Endothelial cell of umbilical vein (primary cell): ENCODE results near the gene VANGL1. TPM values are rescaled to one million over a fixed set of nuclear protein-coding genes. Genes with fewer than 3 reads are reported as not detected.

ENCODE experiments used
- BruUV-seq: library from RNA; stranded (reverse); fragments of 400-500 nt; replicated peaks from 2 replicates; lab custom pipeline; 2021; lab: Mats Ljungman, UMichigan
- CTCF ChIA-PET: fragments of 300-600, 350-600 bp; sonication (Branson Sonifier 250); formaldehyde crosslinking; loops from one replicate; lab custom pipeline; 2021; ENCODE audit warnings: antibody characterized with exemption, inconsistent platforms; lab: Charles Lee
- POLR2A ChIA-PET: fragments of 300-600, 350-600 bp; sonication (Branson Sonifier 250); formaldehyde crosslinking; loops from one replicate; lab custom pipeline; 2021; ENCODE audit warnings: antibody characterized with exemption, inconsistent platforms; lab: Charles Lee
- DNase-seq: peaks from one replicate; pipeline ENCODE4 v3.0.0-alpha.2; 2011; ENCODE audit warnings: low read depth, low spot score
- FAIRE-seq: peaks from 2 replicates; lab custom pipeline; 2011; peaks lifted over from hg19 to GRCh38; lab: Jason Lieb, UNC
- H2AFZ ChIP-seq: 2 replicates; pipeline ENCODE4 v1.6.0; 2012; ENCODE audit warnings: low read depth, low read length, control low read depth, inconsistent platforms
- H3K27ac ChIP-seq: 2 replicates; pipeline ENCODE4 v1.5.1; 2011; ENCODE audit warnings: low read depth, mild to moderate bottlenecking, control low read depth, low read length, moderate library complexity; ENCODE audit not compliant: insufficient read depth
- H3K27me3 ChIP-seq, 2 experiments: 2 replicates each; pipeline versions ENCODE4 v1.6.0 to v1.6.1; 2011; ENCODE audit warnings: low read length in 2 of 2, mixed read lengths in 1 of 2; ENCODE audit not compliant: control insufficient read depth in 2 of 2, insufficient read depth in 2 of 2
- H3K36me3 ChIP-seq, 2 experiments: 2 replicates in 1 of 2; 3 replicates in 1 of 2; pipeline ENCODE4 v1.5.1; 2011; ENCODE audit warnings: low read length in 2 of 2, mild to moderate bottlenecking in 1 of 2, moderate library complexity in 1 of 2; ENCODE audit not compliant: control insufficient read depth in 2 of 2, insufficient read depth in 2 of 2; ENCODE audit errors: extremely low read depth in 1 of 2
- H3K4me1 ChIP-seq: 3 replicates; pipeline ENCODE4 v1.5.1; 2011; ENCODE audit warnings: mild to moderate bottlenecking, low read length; ENCODE audit not compliant: control insufficient read depth, insufficient read depth; ENCODE audit errors: extremely low read depth
- H3K4me2 ChIP-seq: 2 replicates; pipeline ENCODE4 v1.6.1; 2011; ENCODE audit warnings: low read length, control low read depth, mixed read lengths; ENCODE audit not compliant: insufficient read depth
- H3K4me3 ChIP-seq, 3 experiments: fragments of 200-600 bp in 1 of 3; sonication (generic), shearing (Covaris generic) in 1 of 3; replicated peaks in 1 of 3; 2 replicates each; pipeline ENCODE4 v1.5.1; 2011 to 2016; ENCODE audit warnings: control low read depth in 3 of 3, low read length in 3 of 3, mild to moderate bottlenecking in 2 of 3, inconsistent platforms in 1 of 3, low read depth in 1 of 3, moderate library complexity in 1 of 3; ENCODE audit not compliant: insufficient read depth in 1 of 3
- H3K79me2 ChIP-seq: 2 replicates; pipeline ENCODE4 v1.6.0; 2012; ENCODE audit warnings: low read length, inconsistent platforms; ENCODE audit not compliant: control insufficient read depth, insufficient read depth
- H3K9ac ChIP-seq: replicated peaks from 2 replicates; pipeline ENCODE3; 2011; ENCODE audit warnings: low read length, control low read depth; ENCODE audit not compliant: insufficient read depth; ENCODE audit errors: extremely low read depth
- H3K9me1 ChIP-seq: replicated peaks from 3 replicates; pipeline ENCODE4 v1.6.0; 2011; ENCODE audit warnings: mild to moderate bottlenecking, low read length; ENCODE audit not compliant: control insufficient read depth, insufficient read depth; ENCODE audit errors: extremely low read depth
- H3K9me3 ChIP-seq: replicated peaks from 2 replicates; pipeline ENCODE4 v1.5.1; 2012; ENCODE audit warnings: low read length, inconsistent platforms; ENCODE audit not compliant: control insufficient read depth, insufficient read depth
- H4K20me1 ChIP-seq: replicated peaks from 2 replicates; pipeline ENCODE3; 2011; ENCODE audit warnings: mild to moderate bottlenecking, low read length; ENCODE audit not compliant: control insufficient read depth, insufficient read depth; ENCODE audit errors: extremely low read depth
- EZH2 ChIP-seq: IDR thresholded peaks from 2 replicates; pipeline ENCODE4 v1.6.1; 2012; ENCODE audit warnings: borderline replicate concordance, low read depth, mild to moderate bottlenecking, moderate library complexity, low read length, inconsistent platforms; ENCODE audit not compliant: severe bottlenecking
- FOS ChIP-seq: IDR thresholded peaks from 2 replicates; pipeline ENCODE4 v1.6.1; 2011; ENCODE audit warnings: mild to moderate bottlenecking, low read length, moderate library complexity, borderline replicate concordance; ENCODE audit not compliant: insufficient read depth
- GATA2 ChIP-seq: IDR thresholded peaks from 2 replicates; pipeline ENCODE4 v1.7.0; 2011; ENCODE audit warnings: low read depth, mild to moderate bottlenecking, moderate library complexity, mixed read lengths, low read length; ENCODE audit not compliant: insufficient read length, insufficient read depth
- JUN ChIP-seq: IDR thresholded peaks from 2 replicates; pipeline ENCODE4 v1.6.1; 2011; ENCODE audit warnings: borderline replicate concordance, low read depth; ENCODE audit not compliant: insufficient read length, insufficient read depth
- MYC ChIP-seq: IDR thresholded peaks from one replicate; pipeline ENCODE4 v1.6.1; 2011; ENCODE audit warnings: mild to moderate bottlenecking, low read depth, low read length
- POLR2A ChIP-seq: IDR thresholded peaks from 2 replicates; pipeline ENCODE4 v1.6.1; 2012; ENCODE audit warnings: low read depth, mild to moderate bottlenecking, control low read depth, low read length
- POLR2AphosphoS5 ChIP-seq: IDR thresholded peaks from 2 replicates; pipeline ENCODE4 v1.6.1; 2012; ENCODE audit warnings: low read depth, mild to moderate bottlenecking, control low read depth, low read length, moderate library complexity; ENCODE audit not compliant: insufficient read depth
- dilution Hi-C: fragments of 300-500 bp; cut with MboI; formaldehyde crosslinking; loops from one replicate; pipeline ENCODE4 v1.15.0; 2019; ENCODE audit warnings: low sequenced_read_pairs; ENCODE audit not compliant: extremely low pct_ligation_motif_present
- intact Hi-C: fragments of 100-400 bp; cut with micrococcal nuclease; formaldehyde crosslinking; loops from one replicate; pipeline ENCODE4 v1.10.0; 2022
- polyA plus RNA-seq, 4 experiments: library from polyadenylated mRNA; depleted of rRNA in 3 of 4; stranded (reverse) in 3 of 4; unstranded in 1 of 4; fragments of >200 nt; gene quantifications; 2 replicates each; pipeline versions ENCODE4 v1.2.1 to v1.2.3, GENCODE V29; 2011 to 2012; ENCODE audit warnings: missing spikeins in 1 of 4
- total RNA-seq: library from RNA; stranded (reverse); gene quantifications from 2 replicates; pipeline ENCODE4 v1.2.3, GENCODE V29; 2021
- TF ChIP-seq, protein P1 (sequence below): IDR thresholded peaks from 2 replicates; pipeline ENCODE4 v1.6.1; 2011; ENCODE audit not compliant: insufficient read depth, insufficient read length
- TF ChIP-seq, protein P2 (sequence below), 2 donors: IDR thresholded peaks; 1 replicate in 1 of 2; 2 replicates in 1 of 2; pipeline ENCODE4 v1.5.1; 2011; ENCODE audit warnings: low read length in 2 of 2, mild to moderate bottlenecking in 2 of 2, moderate library complexity in 2 of 2, control low read depth in 1 of 2, inconsistent platforms in 1 of 2, low read depth in 1 of 2; ENCODE audit not compliant: insufficient read depth in 1 of 2; ENCODE audit errors: extremely low read depth in 1 of 2

VANGL1 gene
- total and polyA plus RNA-seq, 2 donors (not counting 3 experiments of a cell fraction or from before 2014, with no cell fraction given): 15.0 to 24.8 TPM

DNA sequence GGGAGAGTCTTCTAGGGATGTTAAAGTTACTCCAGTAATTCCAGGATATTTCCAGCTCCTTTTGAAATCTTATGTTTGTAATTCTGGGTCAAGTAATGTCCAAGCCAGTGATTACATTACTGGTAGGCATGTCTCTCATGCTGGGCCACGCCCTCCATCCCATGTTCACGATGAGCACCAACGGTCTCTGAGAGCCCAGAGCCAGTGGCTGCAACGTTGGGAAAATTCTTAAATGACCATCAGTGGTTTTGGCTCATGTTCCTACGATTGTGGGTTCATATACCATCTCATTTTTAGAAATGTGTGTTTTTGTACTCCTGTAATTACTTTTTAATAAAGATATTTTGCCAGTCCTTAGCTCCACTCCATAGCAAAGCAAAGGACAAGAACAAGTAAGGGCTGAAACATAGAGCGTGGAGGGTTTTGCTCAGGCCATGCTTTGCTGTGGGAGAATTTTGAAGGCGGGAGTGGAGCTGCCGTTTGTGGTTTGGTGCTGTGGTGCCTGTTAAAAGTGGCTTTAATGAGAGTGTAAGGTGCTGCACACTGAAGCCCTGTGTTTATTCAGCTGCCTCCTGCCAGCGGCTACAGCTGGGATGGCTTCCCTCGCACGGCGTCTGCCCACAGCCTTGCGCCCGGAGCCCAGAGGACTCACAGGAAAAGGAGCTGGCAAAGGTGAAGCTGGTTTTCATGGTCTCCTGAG is 28.9 kb downstream of the VANGL1 start:
- Histone ChIP-seq H4K20me1 (no peaks in the 10 kb centered on the region), H3K9me3 (no peaks in the 10 kb centered on the region), H3K4me2 (no peak overlapping the region), H3K36me3 (peaks cover under 1 to 2% of the 10 kb centered on the region in 2 experiments), H2AFZ (no peak overlapping the region), H3K79me2 (peaks cover 4% of the 10 kb centered on the region), H3K9me1 (no peaks in the 10 kb centered on the region), H3K9ac (no peak overlapping the region), H3K4me1 (peaks cover 9% of the 10 kb centered on the region), H3K4me3 (no peak overlapping the region), H3K27me3 (no peaks in the 10 kb centered on the region), H3K27ac (no peak overlapping the region)
- dilution Hi-C loops: no loop called here
- DNase-seq: peak; percentile 46
- ChIA-PET CTCF (interaction anchor here (1.2 to 3.7 kb wide), 4 partner anchors 10 to 62 kb away, joined by 3 to 30 read pairs (median 14); no protein-coding TSS in a partner anchor), POLR2A (no interaction called here)
- FAIRE-seq: no peak
- no TSS peak for BruUV-seq
- TF ChIP-seq, protein P1, sequence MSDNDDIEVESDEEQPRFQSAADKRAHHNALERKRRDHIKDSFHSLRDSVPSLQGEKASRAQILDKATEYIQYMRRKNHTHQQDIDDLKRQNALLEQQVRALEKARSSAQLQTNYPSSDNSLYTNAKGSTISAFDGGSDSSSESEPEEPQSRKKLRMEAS: no peak
- TF ChIP-seq MYC (no peak), POLR2AphosphoS5 (no peak), FOS (no peak), EZH2 (no peak), JUN (no peak), POLR2A (no peak), GATA2 (no peak)
- TF ChIP-seq, protein P2, sequence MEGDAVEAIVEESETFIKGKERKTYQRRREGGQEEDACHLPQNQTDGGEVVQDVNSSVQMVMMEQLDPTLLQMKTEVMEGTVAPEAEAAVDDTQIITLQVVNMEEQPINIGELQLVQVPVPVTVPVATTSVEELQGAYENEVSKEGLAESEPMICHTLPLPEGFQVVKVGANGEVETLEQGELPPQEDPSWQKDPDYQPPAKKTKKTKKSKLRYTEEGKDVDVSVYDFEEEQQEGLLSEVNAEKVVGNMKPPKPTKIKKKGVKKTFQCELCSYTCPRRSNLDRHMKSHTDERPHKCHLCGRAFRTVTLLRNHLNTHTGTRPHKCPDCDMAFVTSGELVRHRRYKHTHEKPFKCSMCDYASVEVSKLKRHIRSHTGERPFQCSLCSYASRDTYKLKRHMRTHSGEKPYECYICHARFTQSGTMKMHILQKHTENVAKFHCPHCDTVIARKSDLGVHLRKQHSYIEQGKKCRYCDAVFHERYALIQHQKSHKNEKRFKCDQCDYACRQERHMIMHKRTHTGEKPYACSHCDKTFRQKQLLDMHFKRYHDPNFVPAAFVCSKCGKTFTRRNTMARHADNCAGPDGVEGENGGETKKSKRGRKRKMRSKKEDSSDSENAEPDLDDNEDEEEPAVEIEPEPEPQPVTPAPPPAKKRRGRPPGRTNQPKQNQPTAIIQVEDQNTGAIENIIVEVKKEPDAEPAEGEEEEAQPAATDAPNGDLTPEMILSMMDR (IDR thresholded peaks at IDR 0.05; ENCODE audit: extremely low read depth in 1 of 2, insufficient read depth in 1 of 2, low read depth in 1 of 2, low read length in 2 of 2): no peak
- intact Hi-C loops: no loop called here
